GM12878 (cell line): ENCODE results near the gene TCF7L2. TPM values are rescaled to one million over a fixed set of nuclear protein-coding genes. Genes with fewer than 3 reads are reported as not detected.

Experiments used
- ATAC-seq: fragments of 200-7000 bp; cut with Tn5 transposase; 3 replicates; pipeline ENCODE4 v1.9.1; 2020; ENCODE audit warnings: mild to moderate bottlenecking, moderate library complexity
- BruUV-seq: library from RNA; stranded (reverse); fragments of 400-500 nt; replicated peaks from 2 replicates; lab custom pipeline; 2021; lab: Mats Ljungman, UMichigan
- CTCF ChIA-PET: fragments of 300-600 bp; sonication (Branson Sonifier 250); formaldehyde crosslinking; extraction: SDS; loops from one replicate; lab custom pipeline; 2021; ENCODE audit warnings: inconsistent platforms; lab: Yijun Ruan, JAX
- POLR2A ChIA-PET: fragments of 350-600 bp; formaldehyde crosslinking; extraction: SDS; loops from one replicate; lab custom pipeline; 2021; ENCODE audit warnings: inconsistent platforms; lab: Charles Lee
- RAD21 ChIA-PET: fragments of 300-600 bp; sonication (Branson Sonifier 250); formaldehyde crosslinking; loops from one replicate; lab custom pipeline; 2023; ENCODE audit warnings: antibody characterized with exemption; ENCODE audit not compliant: unreplicated experiment; lab: Charles Lee
- SMC1A ChIA-PET: fragments of 300-600 bp; sonication (Branson Sonifier 250); formaldehyde crosslinking; loops from one replicate; lab custom pipeline; 2023; ENCODE audit not compliant: unreplicated experiment, uncharacterized antibody; lab: Charles Lee
- DNase-seq: peaks from one replicate; pipeline ENCODE4 v3.0.0-alpha.2; 2011; ENCODE audit warnings: low read depth, low spot score
- FAIRE-seq: peaks from 3 replicates; lab custom pipeline; 2011; peaks lifted over from hg19 to GRCh38; lab: Jason Lieb, UNC
- H2AFZ ChIP-seq: 2 replicates; pipeline ENCODE4 v1.6.0; 2011; ENCODE audit warnings: low read depth, low read length, control low read depth; ENCODE audit not compliant: control insufficient read depth
- H3K27ac ChIP-seq: 2 replicates; pipeline ENCODE4 v1.5.1; 2011; ENCODE audit warnings: control low read depth; ENCODE audit not compliant: control insufficient read depth, insufficient read depth
- H3K27me3 ChIP-seq, 2 experiments: replicated peaks in 1 of 2; 2 replicates each; pipeline versions ENCODE4 v1.6.0 to v1.6.1; 2011; ENCODE audit warnings: low read length in 1 of 2; ENCODE audit not compliant: control insufficient read depth in 2 of 2, insufficient read depth in 2 of 2
- H3K36me3 ChIP-seq, 2 experiments: 2 replicates each; pipeline ENCODE4 v1.5.1; 2011; ENCODE audit warnings: low read length in 1 of 2; ENCODE audit not compliant: control insufficient read depth in 2 of 2, insufficient read depth in 2 of 2
- H3K4me1 ChIP-seq: 2 replicates; pipeline ENCODE4 v1.6.1; 2011; ENCODE audit warnings: mild to moderate bottlenecking, low read length, moderate library complexity, mixed read lengths; ENCODE audit not compliant: control insufficient read depth, insufficient read depth
- H3K4me2 ChIP-seq: 2 replicates; pipeline ENCODE4 v1.6.0; 2011; ENCODE audit warnings: control low read depth; ENCODE audit not compliant: control insufficient read depth, insufficient read depth
- H3K4me3 ChIP-seq: fragments of 200-600 bp; sonication (generic); 2 replicates; pipeline ENCODE4 v1.5.1; 2016
- H3K79me2 ChIP-seq: 2 replicates; pipeline ENCODE4 v1.6.0; 2011; ENCODE audit warnings: low read length; ENCODE audit not compliant: control insufficient read depth, insufficient read depth
- H3K9ac ChIP-seq: 2 replicates; pipeline ENCODE4 v1.8.0; 2011; ENCODE audit warnings: low read length, control low read depth, mixed read lengths; ENCODE audit not compliant: control insufficient read depth, insufficient read depth
- H3K9me3 ChIP-seq: replicated peaks from 3 replicates; pipeline ENCODE4 v1.5.1; 2011; ENCODE audit warnings: mild to moderate bottlenecking, low read length; ENCODE audit not compliant: control insufficient read depth, insufficient read depth
- H4K20me1 ChIP-seq: 2 replicates; pipeline ENCODE4 v1.6.0; 2011; ENCODE audit not compliant: control insufficient read depth, insufficient read depth
- ATF2 ChIP-seq: IDR thresholded peaks from 2 replicates; pipeline ENCODE4 v1.6.1; 2012; ENCODE audit warnings: low read length, inconsistent platforms
- ELK1 ChIP-seq: IDR thresholded peaks from 2 replicates; pipeline ENCODE4 v1.6.1; 2012; ENCODE audit warnings: low read depth, low read length, improper control_type of control experiment
- GATAD2B ChIP-seq: fragments of 450-650 bp; conservative IDR thresholded peaks from 2 replicates; pipeline ENCODE4 v1.6.1; 2017; ENCODE audit warnings: low read depth, mild to moderate bottlenecking, moderate library complexity
- IRF4 ChIP-seq: IDR thresholded peaks from 2 replicates; pipeline ENCODE4 v1.6.1; 2011; ENCODE audit warnings: low read depth, low read length
- JUNB ChIP-seq: IDR thresholded peaks from 2 replicates; pipeline ENCODE4 v1.6.1; 2016; ENCODE audit warnings: antibody characterized with exemption, mild to moderate bottlenecking
- MYB ChIP-seq: fragments of 150-350 bp; IDR thresholded peaks from 2 replicates; pipeline ENCODE4 v1.6.1; 2014; ENCODE audit warnings: mild to moderate bottlenecking, low read depth, low read length, borderline replicate concordance
- NBN ChIP-seq: fragments of 450-650 bp; IDR thresholded peaks from 2 replicates; pipeline ENCODE4 v1.6.1; 2016
- NRF1 ChIP-seq: conservative IDR thresholded peaks from 2 replicates; pipeline ENCODE4 v1.6.1; 2011; ENCODE audit warnings: mild to moderate bottlenecking, low read depth, low read length, improper control_type of control experiment
- POLR2AphosphoS5 ChIP-seq: IDR thresholded peaks from 2 replicates; pipeline ENCODE4 v1.6.1; 2011; ENCODE audit warnings: mild to moderate bottlenecking, low read length, inconsistent platforms
- SMAD1 ChIP-seq: fragments of 450-650 bp; IDR thresholded peaks from 2 replicates; pipeline ENCODE4 v1.6.1; 2018; ENCODE audit warnings: mild to moderate bottlenecking, low read depth; ENCODE audit not compliant: partially characterized antibody
- SMARCA5 ChIP-seq: fragments of 450-650 bp; IDR thresholded peaks from 2 replicates; pipeline ENCODE4 v1.6.1; 2017; ENCODE audit warnings: mild to moderate bottlenecking
- SREBF1 ChIP-seq: IDR thresholded peaks from 2 replicates; pipeline ENCODE4 v1.6.1; 2012; ENCODE audit warnings: mild to moderate bottlenecking, low read length
- SREBF2 ChIP-seq: IDR thresholded peaks from 2 replicates; pipeline ENCODE4 v1.6.1; 2012; ENCODE audit warnings: mild to moderate bottlenecking, low read length
- TARDBP ChIP-seq: IDR thresholded peaks from 2 replicates; pipeline ENCODE4 v1.6.1; 2016; ENCODE audit warnings: borderline replicate concordance
- WRNIP1 ChIP-seq: IDR thresholded peaks from 2 replicates; pipeline ENCODE4 v1.6.1; 2011; ENCODE audit warnings: low read depth, low read length, improper control_type of control experiment, borderline replicate concordance
- ZBTB33 ChIP-seq: fragments of 450-650 bp; IDR thresholded peaks from 2 replicates; pipeline ENCODE4 v1.6.1; 2017; ENCODE audit warnings: mild to moderate bottlenecking
- ZZZ3 ChIP-seq: IDR thresholded peaks from 2 replicates; pipeline ENCODE4 v1.6.1; 2011; ENCODE audit warnings: low read depth; ENCODE audit not compliant: control insufficient read depth, insufficient read length
- WGBS: methylation state at CpG from one replicate; pipeline ENCODE4 v1.1.6; 2016; ENCODE audit warnings: low lambda C conversion rate; ENCODE audit not compliant: insufficient replicate concordance, insufficient coverage; ENCODE audit errors: missing lambda C conversion rate; 5-methylcytosine and 5-hydroxymethylcytosine counted together
- in situ Hi-C: fragments of 300-500 bp; cut with MboI; formaldehyde crosslinking; loops from 9 replicates; pipeline ENCODE4 v1.14.3; 2018; ENCODE audit warnings: mixed read lengths
- intact Hi-C: fragments of 100-400 bp; cut with micrococcal nuclease; formaldehyde crosslinking; loops from one replicate; pipeline ENCODE4 v1.14.2; 2022; ENCODE audit not compliant: unreplicated experiment
- polyA plus RNA-seq, 11 experiments: library from polyadenylated mRNA; depleted of rRNA in 4 of 11; unstranded in 6 of 11; stranded (reverse) in 5 of 11; fragments of >200 nt; fragmentation: Nextera tagmentation in 4 of 11; fragmentation: Illumina TruSeq in 1 of 11; extraction: Ambion mirVana in 4 of 11; extraction: Trizol in 1 of 11; gene quantifications; 1 replicate in 1 of 11; 2 replicates in 10 of 11; pipeline versions ENCODE4 v1.2.1 to v1.2.3, GENCODE V29; 2011 to 2016; ENCODE audit warnings: inconsistent platforms in 2 of 11, missing spikeins in 2 of 11, low read depth in 1 of 11
- total RNA-seq, 4 experiments: library from RNA; depleted of rRNA in 3 of 4; stranded (reverse); fragments of >200 nt in 3 of 4; fragmentation: Illumina TruSeq in 1 of 4; extraction: Trizol in 1 of 4; gene quantifications; 2 replicates each; pipeline versions ENCODE4 v1.2.1 to v1.2.3, GENCODE V29; 2013 to 2021

TCF7L2 gene
- total and polyA plus RNA-seq, 10 of the 15 experiments (the other 5 are each of a cell fraction or from before 2014, with no cell fraction given): 0.02 to 1.1 (median 0.35) TPM; not detected in 4

- Histone ChIP-seq H3K79me2 (no peaks in the 10 kb centered on the region), H3K4me2 (no peak overlapping the region), H3K4me1 (no peaks in the 10 kb centered on the region), H3K9me3 (no peaks in the 10 kb centered on the region), H2AFZ (no peak overlapping the region), H3K9ac (no peak overlapping the region), H4K20me1 (no peaks in the 10 kb centered on the region; the same call in 1 of the 2 replicates), H3K27me3 (peaks cover 0 to 2% of the 10 kb centered on the region in 2 experiments; a peak in 2 of 4 replicates), H3K27ac (no peak overlapping the region), H3K4me3 (no peak overlapping the region), H3K36me3 (no peaks in the 10 kb centered on the region)
- ATAC-seq (no peak), FAIRE-seq (no peak), DNase-seq (no peak)
- no TSS peak for BruUV-seq
- 10% methylated on average over 3 of the region's 3 CpGs for WGBS
- TF ChIP-seq GATAD2B: no peak
- TF ChIP-seq TARDBP: no peak
- TF ChIP-seq SREBF1: no peak
- TF ChIP-seq NBN: no peak
- no peak for TF ChIP-seq JUNB
- no peak for TF ChIP-seq SMARCA5
- TF ChIP-seq WRNIP1: no peak
- no peak for TF ChIP-seq MYB
- TF ChIP-seq NRF1: no peak
- TF ChIP-seq IRF4: no peak
- no peak for TF ChIP-seq ATF2
- TF ChIP-seq ELK1: no peak
- no peak for TF ChIP-seq ZBTB33
- TF ChIP-seq SREBF2: no peak
- TF ChIP-seq SMAD1: no peak
- no peak for TF ChIP-seq POLR2AphosphoS5
- TF ChIP-seq ZZZ3: no peak
- POLR2A ChIA-PET: no interaction called here
- CTCF ChIA-PET: no interaction called here
- in situ Hi-C loops: no loop called here
- intact Hi-C loops: no loop called here
- SMC1A ChIA-PET: no interaction called here
- RAD21 ChIA-PET: no interaction called here
Measured at GRCh38 chr10:113182154-113182553, 232.1 kb downstream of the TCF7L2 start.
